ENCODE data around the gene RAX2. TPM values are rescaled to one million over a fixed set of nuclear protein-coding genes. Genes with fewer than 3 reads are reported as not detected.
A peak's percentile ranks its signal among the peaks of the same experiment; 100 is the strongest.

RAX2 gene
- total RNA-seq (ENCODE audit: low replicate concordance): not detected in 2 replicates
- long read RNA-seq: 0 reads

DNA sequence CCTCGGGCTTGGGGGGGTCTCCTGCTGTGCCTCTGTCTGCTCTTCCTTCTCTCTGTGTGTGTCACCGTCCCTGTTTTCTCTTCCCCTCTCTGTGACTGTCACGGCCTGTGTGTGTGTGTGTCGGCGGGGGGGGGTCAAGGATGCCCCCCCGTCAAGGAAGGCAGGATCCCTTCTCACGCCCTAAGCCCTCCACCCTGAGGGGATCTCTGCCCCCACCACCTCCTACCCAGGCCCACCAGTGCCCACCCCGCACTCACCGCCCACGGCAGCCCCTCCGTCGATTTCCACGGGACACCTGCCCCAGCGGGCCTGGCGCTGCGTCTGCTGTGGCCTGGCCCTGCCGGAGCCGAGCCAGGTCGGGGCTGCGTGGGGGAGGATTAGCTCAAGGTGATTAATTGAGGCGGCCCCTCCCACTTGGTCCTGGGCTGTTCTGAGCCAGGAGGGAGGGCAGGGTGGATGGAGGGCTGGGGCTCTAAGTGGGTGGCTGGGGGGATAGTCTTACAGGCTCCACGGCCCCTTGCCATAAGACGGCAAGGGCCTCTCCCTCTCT is at the start of gene RAX2:
TSS of gene RAX2 (minus strand) at position 323 of the 550 bp plus-strand sequence. CDS start 486 bp downstream, outside the sequence.
- Mint-ChIP-seq H3K4me3 (no peak within 1 kb of the TSS), H3K27ac (peak within 1 kb of the TSS; percentile 47), H3K27me3 (peaks cover 3% of the 10 kb centered on the region), H3K36me3 (no peaks in the 10 kb centered on the region), H3K4me1 (ENCODE audit: unreplicated experiment) (no peaks in the 10 kb centered on the region), H3K9me3 (no peaks in the 10 kb centered on the region)
- TF ChIP-seq, protein P1, sequence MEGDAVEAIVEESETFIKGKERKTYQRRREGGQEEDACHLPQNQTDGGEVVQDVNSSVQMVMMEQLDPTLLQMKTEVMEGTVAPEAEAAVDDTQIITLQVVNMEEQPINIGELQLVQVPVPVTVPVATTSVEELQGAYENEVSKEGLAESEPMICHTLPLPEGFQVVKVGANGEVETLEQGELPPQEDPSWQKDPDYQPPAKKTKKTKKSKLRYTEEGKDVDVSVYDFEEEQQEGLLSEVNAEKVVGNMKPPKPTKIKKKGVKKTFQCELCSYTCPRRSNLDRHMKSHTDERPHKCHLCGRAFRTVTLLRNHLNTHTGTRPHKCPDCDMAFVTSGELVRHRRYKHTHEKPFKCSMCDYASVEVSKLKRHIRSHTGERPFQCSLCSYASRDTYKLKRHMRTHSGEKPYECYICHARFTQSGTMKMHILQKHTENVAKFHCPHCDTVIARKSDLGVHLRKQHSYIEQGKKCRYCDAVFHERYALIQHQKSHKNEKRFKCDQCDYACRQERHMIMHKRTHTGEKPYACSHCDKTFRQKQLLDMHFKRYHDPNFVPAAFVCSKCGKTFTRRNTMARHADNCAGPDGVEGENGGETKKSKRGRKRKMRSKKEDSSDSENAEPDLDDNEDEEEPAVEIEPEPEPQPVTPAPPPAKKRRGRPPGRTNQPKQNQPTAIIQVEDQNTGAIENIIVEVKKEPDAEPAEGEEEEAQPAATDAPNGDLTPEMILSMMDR (conservative IDR thresholded peaks at IDR 0.05): no peak
- DNase-seq (ENCODE audit: extremely low spot score, unreplicated experiment): no peak

DNA sequence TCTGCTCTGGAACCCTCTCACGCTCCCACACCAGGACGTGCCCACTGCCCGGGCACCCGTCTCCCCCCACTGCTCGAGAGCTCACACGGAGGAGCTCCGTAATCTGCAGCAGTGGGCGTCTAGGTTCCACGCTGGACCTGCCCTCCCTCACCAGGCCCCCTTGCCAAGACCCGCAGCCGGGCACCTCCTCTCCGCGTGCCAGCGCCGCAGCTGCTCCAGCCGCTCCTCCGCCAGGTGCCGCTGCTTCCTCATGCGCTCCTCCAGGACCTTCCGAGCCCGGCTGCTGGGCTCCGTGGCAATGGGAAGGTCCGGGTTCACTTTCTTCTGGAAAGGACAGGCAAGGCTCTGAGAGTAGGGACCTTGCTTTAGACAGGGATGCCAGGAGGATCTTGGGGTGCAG is 49.1 kb upstream of the RAX2 start:
- H3K9me3 Mint-ChIP-seq: no peaks in the 10 kb centered on the region
- no peaks in the 10 kb centered on the region for H3K4me1 Mint-ChIP-seq (ENCODE audit: unreplicated experiment)
- H3K36me3 Mint-ChIP-seq: no peaks in the 10 kb centered on the region
- peaks cover 17% of the 10 kb centered on the region for H3K27me3 Mint-ChIP-seq
- TF ChIP-seq, protein P1 (conservative IDR thresholded peaks at IDR 0.05): no peak
- no peak overlapping the region for H3K27ac Mint-ChIP-seq
- H3K4me3 Mint-ChIP-seq: no peak overlapping the region
- DNase-seq (ENCODE audit: extremely low spot score, unreplicated experiment): no peak

DNA sequence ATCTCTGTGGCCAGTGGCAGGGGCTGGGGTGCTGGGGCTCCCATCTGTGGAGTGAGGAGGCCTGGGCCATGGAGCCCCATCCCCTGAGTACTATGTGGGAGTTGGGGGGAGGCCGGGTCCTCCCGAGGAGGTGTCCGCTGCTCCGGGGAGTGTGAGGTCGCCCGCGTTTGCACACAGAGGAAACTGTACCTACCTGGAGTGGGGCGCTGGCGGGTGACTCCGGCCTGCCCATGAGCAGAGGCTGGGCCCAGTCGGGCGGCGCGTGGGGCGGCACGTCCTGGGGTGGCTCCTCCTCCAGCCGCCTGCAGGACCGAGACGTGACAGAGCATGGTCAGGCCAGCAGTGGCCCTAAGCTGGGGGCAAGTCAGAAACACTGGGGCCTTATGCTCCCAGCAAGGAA is 48.0 kb upstream of the RAX2 start:
- H3K36me3 Mint-ChIP-seq: no peaks in the 10 kb centered on the region
- no peaks in the 10 kb centered on the region for H3K4me1 Mint-ChIP-seq (ENCODE audit: unreplicated experiment)
- no peak overlapping the region for H3K27ac Mint-ChIP-seq
- H3K27me3 Mint-ChIP-seq: peaks cover 14% of the 10 kb centered on the region
- TF ChIP-seq, protein P1 (conservative IDR thresholded peaks at IDR 0.05): no peak
- no peak for DNase-seq (ENCODE audit: extremely low spot score, unreplicated experiment)
- H3K4me3 Mint-ChIP-seq: no peak overlapping the region
- no peaks in the 10 kb centered on the region for H3K9me3 Mint-ChIP-seq

DNA sequence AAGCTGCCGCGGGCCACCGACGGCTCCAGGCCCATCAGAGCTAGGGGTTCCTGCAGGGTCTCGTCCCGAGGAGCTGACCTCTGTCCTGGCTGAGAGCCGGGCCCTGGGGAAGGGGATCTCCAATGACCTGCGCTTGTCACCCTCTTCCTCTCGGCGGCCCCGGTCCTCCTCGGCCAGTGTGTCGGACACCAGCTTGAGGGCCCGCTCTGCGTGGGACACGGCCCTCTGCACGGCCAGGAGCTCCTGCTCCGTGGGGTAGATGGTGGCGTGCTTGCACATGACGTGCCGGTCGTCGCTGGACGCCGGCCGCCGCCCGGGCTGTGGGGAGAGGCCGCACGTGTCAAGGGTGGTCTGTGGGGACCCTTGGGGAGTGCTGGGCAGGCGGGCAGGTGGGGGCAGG is 46.9 kb upstream of the RAX2 start:
- TF ChIP-seq, protein P1 (conservative IDR thresholded peaks at IDR 0.05): no peak
- no peak overlapping the region for H3K27ac Mint-ChIP-seq
- no peaks in the 10 kb centered on the region for H3K4me1 Mint-ChIP-seq (ENCODE audit: unreplicated experiment)
- H3K36me3 Mint-ChIP-seq: no peaks in the 10 kb centered on the region
- DNase-seq (ENCODE audit: extremely low spot score, unreplicated experiment): no peak
- no peak overlapping the region for H3K4me3 Mint-ChIP-seq
- peaks cover 14% of the 10 kb centered on the region for H3K27me3 Mint-ChIP-seq
- no peaks in the 10 kb centered on the region for H3K9me3 Mint-ChIP-seq

DNA sequence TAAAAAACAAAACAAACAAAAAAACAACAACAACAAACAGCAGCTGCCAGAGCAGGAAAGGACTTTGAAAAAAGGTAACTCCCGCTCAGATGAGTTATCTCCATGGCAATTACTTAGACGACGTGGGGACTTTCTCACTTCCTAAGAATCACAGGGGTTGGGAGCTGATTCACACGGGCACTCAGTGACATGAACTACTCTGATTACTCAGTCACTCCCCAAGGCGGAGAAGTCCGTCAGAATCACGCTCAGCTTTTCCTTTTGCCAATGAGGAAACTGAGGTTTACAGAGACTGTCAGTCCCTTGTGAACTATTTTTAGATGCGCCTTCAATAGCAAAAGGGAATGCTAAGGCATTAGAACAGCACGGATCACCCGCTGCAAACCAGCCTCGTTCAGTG is 46.4 kb upstream of the RAX2 start:
- Mint-ChIP-seq H3K27ac (no peak overlapping the region), H3K27me3 (peaks cover 11% of the 10 kb centered on the region), H3K4me3 (no peak overlapping the region), H3K36me3 (no peaks in the 10 kb centered on the region), H3K9me3 (no peaks in the 10 kb centered on the region), H3K4me1 (ENCODE audit: unreplicated experiment) (no peaks in the 10 kb centered on the region)
- DNase-seq (ENCODE audit: extremely low spot score, unreplicated experiment): no peak
- TF ChIP-seq, protein P1 (conservative IDR thresholded peaks at IDR 0.05): no peak

DNA sequence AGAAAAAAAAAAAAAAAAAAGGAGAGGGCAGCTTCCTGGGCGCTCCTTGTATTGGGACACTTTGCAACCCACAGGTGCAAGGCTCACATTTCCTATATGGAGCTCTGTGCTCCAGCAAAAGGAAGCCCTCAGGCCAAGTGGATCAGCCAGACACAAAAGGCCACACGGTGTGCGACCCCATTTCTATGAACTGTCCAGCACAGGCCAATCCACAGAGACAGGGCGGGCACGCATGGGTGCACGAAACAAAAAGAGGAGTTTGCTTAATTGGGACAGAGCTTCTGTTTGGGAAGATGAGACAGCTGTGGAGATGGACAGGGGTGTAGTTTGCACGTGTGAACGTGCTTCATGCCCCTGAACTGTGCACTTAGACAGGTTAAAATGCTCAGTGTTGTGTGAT is 45.7 kb upstream of the RAX2 start:
- no peak for DNase-seq (ENCODE audit: extremely low spot score, unreplicated experiment)
- Mint-ChIP-seq H3K27ac (no peak overlapping the region), H3K36me3 (no peaks in the 10 kb centered on the region), H3K4me1 (ENCODE audit: unreplicated experiment) (no peaks in the 10 kb centered on the region), H3K27me3 (peaks cover 10% of the 10 kb centered on the region), H3K9me3 (no peaks in the 10 kb centered on the region), H3K4me3 (no peak overlapping the region)
- TF ChIP-seq, protein P1 (conservative IDR thresholded peaks at IDR 0.05): no peak
